Adipocyte (in vitro differentiated cells): ENCODE data around the gene OVAAL.

Experiments used
- DNase-seq: peaks from one replicate; pipeline ENCODE4 v3.0.0-alpha.2; 2015; ENCODE audit warnings: low read depth
- H3K27me3 ChIP-seq: replicated peaks from 2 replicates; pipeline ENCODE4 v1.7.0; 2013; ENCODE audit warnings: mild to moderate bottlenecking, low read length, moderate library complexity; ENCODE audit not compliant: control insufficient read depth, insufficient read depth
- H3K36me3 ChIP-seq: 2 replicates; pipeline ENCODE4 v1.7.0; 2013; ENCODE audit warnings: low read length, mild to moderate bottlenecking, moderate library complexity; ENCODE audit not compliant: control insufficient read depth, insufficient read depth, severe bottlenecking
- H3K4me1 ChIP-seq: 2 replicates; pipeline ENCODE4 v1.7.0; 2013; ENCODE audit warnings: mild to moderate bottlenecking, low read length, moderate library complexity; ENCODE audit not compliant: control insufficient read depth, insufficient read depth
- H3K4me3 ChIP-seq: 2 replicates; pipeline ENCODE4 v1.7.0; 2013; ENCODE audit warnings: mild to moderate bottlenecking, low read length, moderate library complexity
- H3K9ac ChIP-seq: 2 replicates; pipeline ENCODE4 v1.7.0; 2013; ENCODE audit warnings: mild to moderate bottlenecking, low read length, moderate library complexity
- H3K9me3 ChIP-seq: 2 replicates; pipeline ENCODE4 v1.7.0; 2013; ENCODE audit warnings: mild to moderate bottlenecking, low read length, moderate library complexity; ENCODE audit not compliant: control insufficient read depth

The OVAAL gene

GRCh38 chr1:180611016-180611930 is 52.5 kb downstream of the OVAAL start:
- no peaks in the 10 kb centered on the region for H3K36me3 ChIP-seq
- DNase-seq = no peak
- H3K27me3 ChIP-seq = no peaks in the 10 kb centered on the region
- H3K9ac ChIP-seq = no peak overlapping the region
- H3K4me3 ChIP-seq = no peak overlapping the region
- H3K4me1 ChIP-seq = peaks cover 25% of the 10 kb centered on the region
- no peaks in the 10 kb centered on the region for H3K9me3 ChIP-seq

GRCh38 chr1:180612632-180613031 is 53.9 kb downstream of the OVAAL start:
- no peaks in the 10 kb centered on the region for H3K36me3 ChIP-seq
- no peak overlapping the region for H3K4me3 ChIP-seq
- DNase-seq = no peak
- H3K27me3 ChIP-seq = no peaks in the 10 kb centered on the region
- no peak overlapping the region for H3K9ac ChIP-seq
- H3K4me1 ChIP-seq = peaks cover 25% of the 10 kb centered on the region
- no peaks in the 10 kb centered on the region for H3K9me3 ChIP-seq

- Histone ChIP-seq H3K9me3 (no peaks in the 10 kb centered on the region), H3K27me3 (no peaks in the 10 kb centered on the region), H3K4me3 (no peak overlapping the region), H3K9ac (no peak overlapping the region), H3K4me1 (peaks cover 22% of the 10 kb centered on the region), H3K36me3 (no peaks in the 10 kb centered on the region)
- DNase-seq = no peak
Observed at GRCh38 chr1:180614730-180615129, 56.0 kb downstream of the OVAAL start.

GRCh38 chr1:180615493-180616290 is 56.9 kb downstream of the OVAAL start:
- H3K4me1 ChIP-seq = peaks cover 12% of the 10 kb centered on the region
- no peaks in the 10 kb centered on the region for H3K27me3 ChIP-seq

More at GRCh38 chr1:180615493-180616290, 56.9 kb downstream of the OVAAL start:
- Histone ChIP-seq H3K4me3 (no peak overlapping the region), H3K9ac (no peak overlapping the region), H3K9me3 (no peaks in the 10 kb centered on the region), H3K36me3 (no peaks in the 10 kb centered on the region)
- no peak for DNase-seq
